GM21825 (cell line): ENCODE data around the gene THEM4.
"Not testable (repeated sequence)": the region's sequence is repeated elsewhere in the genome, so short reads cannot be mapped to it uniquely, and the experiment has no call there.

Experiments used
- ATAC-seq: cut with Tn5 transposase; IDR thresholded peaks from one replicate; pipeline ENCODE4 v1.9.1; 2021; ENCODE audit warnings: mild to moderate bottlenecking, moderate library complexity; ENCODE audit not compliant: unreplicated experiment

THEM4 gene

GRCh38 chr1:151860504-151861187, 48.7 kb downstream of the THEM4 start:
- no peak for ATAC-seq

DNA sequence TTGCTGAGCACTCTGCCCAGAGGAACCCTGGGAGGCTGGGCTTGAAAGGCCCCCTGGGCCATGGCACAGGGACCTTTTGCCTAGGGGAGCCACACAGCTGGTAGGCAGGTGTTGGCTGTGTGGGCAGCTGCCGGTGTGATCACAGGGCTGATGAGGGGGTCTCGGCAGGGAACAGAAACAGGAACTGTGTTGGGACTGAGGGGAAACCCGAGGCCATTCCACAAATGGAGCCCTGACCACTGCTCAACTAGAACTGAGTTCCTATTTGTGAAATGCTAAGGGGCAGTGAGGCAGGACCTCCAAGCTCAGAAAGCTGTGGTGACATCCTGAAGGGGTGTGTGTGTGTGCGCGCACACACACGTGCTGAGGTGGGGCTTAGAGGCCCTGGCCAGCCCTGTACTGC, 49.4 kb downstream of the THEM4 start:
- ATAC-seq = no peak

DNA sequence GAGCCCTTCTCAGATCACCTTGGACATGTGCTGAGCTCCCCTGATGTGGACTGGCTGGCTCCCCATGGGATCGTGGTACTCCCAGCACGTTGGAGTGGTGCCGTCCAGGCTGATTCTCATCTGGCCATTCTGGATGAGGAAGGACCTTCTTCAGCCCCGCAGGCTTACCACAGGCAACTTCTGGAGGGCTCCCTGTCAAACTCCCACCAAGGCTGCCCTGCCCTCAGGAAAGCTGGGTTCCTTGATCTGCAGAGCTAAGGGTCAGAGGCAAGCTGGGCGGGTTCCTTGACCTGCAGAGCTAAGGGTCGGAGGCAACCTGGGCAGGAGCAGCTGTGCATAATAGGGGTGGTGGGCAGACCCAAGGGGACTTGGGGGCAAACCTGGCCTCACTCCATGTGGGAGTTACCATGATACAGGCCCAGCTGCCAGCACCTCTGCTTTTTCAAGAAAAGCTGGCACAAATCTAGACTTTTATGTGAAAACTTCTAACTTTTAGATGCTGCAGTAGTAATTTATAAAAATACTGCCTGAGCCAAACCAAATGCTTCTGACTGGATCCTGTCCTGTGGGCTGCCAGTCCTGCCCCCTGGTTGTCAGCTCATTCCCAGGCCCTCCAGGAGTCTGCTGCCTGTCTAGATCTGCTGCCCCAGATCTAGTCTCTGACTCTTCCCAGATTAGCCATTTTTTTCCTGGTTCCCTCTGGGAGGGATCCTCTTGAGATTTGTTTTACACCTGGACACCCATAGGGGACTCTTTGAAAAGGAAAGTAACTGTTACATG, 50.2 kb downstream of the THEM4 start:
- ATAC-seq = no peak

GRCh38 chr1:151858030-151858746, 51.1 kb downstream of the THEM4 start:
- ATAC-seq = no peak

DNA sequence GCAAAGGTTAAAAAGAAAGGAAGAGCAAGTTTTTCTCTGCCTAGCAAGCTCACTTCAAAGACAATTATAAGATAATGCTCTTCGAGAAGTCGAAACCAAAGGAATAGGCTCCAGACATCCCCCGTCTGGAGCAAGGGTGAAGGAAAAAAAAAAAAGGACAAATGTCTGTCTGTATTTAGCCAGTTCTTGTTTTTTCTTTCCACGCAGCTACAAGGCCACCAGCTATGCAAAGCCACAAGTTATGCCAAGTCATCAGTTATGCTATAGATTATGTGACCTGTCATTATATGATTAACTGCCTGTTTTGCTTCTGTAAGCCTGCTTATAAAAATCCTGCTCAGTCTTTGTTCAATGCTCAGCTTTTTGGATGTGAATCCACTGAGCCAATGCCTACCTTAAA, 53.4 kb downstream of the THEM4 start:
- ATAC-seq = no peak

GRCh38 chr1:151855516-151855915, 53.8 kb downstream of the THEM4 start:
- ATAC-seq = not testable (repeated sequence)

GRCh38 chr1:151854658-151855057, 54.7 kb downstream of the THEM4 start:
- no peak for ATAC-seq

GRCh38 chr1:151853411-151853943, 55.8 kb downstream of the THEM4 start, which contains the start of gene THEM5:
THEM5 (minus strand) TSS chr1:151853712; CDS start chr1:151853565, 147 bp downstream.
- no peak for ATAC-seq

GRCh38 chr1:151852733-151853132, 56.6 kb downstream of the THEM4 start:
- no peak for ATAC-seq

GRCh38 chr1:151851886-151852285, 57.4 kb downstream of the THEM4 start:
- no peak for ATAC-seq

- no peak for ATAC-seq
Measured at GRCh38 chr1:151849871-151850270, 59.4 kb downstream of the THEM4 start.

GRCh38 chr1:151849126-151849525, 60.2 kb downstream of the THEM4 start:
- ATAC-seq = no peak

- no peak for ATAC-seq
Measured at GRCh38 chr1:151847867-151848596, 61.3 kb downstream of the THEM4 start.

DNA sequence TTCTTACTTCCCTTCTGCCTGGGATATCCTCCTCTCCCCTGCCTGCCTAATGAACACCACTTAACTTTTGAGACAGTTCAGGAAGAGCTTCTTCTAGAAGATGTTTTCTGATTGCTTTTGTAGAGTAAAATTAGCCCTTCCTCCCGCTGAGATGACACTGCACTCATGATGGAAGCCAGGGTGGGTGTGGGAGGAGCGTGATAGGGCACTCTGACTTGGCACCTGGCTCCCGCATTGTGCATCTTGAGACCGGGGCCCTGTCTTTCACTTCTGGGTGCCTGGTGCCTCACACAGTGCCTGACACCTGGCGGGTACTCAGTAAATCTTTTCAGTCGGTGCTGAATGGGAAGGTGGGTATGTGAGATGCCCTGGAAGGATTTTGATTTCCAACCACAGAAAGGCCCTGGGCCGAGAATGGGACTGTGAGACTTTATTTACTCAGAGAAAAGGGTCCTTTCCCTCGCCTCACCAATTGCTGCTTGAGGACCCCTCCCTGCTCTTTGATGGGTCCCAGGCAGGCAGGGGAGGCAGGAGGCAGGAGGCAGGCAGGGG, 62.5 kb downstream of the THEM4 start:
- ATAC-seq = no peak

DNA sequence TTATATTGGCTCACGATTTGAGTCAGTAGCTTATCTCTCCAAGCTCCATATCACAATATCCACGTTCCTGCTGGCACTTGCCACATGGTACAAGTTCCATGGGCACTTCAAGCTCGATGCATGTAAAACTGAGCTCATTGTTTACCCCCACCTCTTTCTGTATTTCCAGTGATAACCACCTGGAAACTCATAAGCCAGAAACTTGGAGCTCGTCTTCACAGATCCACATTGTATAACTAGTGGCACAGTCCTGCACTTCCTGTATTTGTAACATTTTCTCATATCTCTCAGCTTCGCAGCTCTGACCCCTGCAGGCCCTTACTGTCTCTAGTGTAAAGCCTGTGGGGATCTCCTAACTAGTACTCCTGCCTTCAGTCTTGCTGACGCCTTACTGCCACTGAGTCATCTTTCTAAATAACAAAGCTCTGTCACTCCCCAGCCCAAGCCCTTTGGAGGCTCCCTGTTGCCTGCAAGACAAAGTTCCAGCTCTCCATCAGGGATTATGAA, 63.2 kb downstream of the THEM4 start:
- no peak for ATAC-seq

DNA sequence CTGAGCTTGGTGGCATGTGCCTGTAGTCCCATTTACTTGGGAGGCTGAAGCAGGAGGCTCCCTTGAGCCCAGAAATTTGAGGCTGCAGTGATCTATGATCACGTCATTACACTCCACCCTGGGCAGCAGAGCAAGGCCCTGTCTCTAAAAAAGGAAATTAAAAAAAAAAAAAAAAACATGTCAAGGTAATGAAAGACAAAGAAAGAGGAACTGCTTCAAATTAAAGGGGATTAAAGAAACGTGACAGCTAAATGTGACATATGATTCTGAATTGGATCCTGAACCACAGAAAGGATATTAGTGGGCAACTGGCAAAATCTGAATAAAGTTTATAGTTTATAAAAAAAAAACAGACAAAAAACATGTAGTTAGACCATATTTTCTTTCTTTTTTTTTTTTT, 65.9 kb downstream of the THEM4 start:
- no peak for ATAC-seq

- ATAC-seq = no peak
Measured at GRCh38 chr1:151841141-151841540, 68.2 kb downstream of the THEM4 start.

GRCh38 chr1:151840421-151840820, 68.9 kb downstream of the THEM4 start:
- ATAC-seq = no peak

GRCh38 chr1:151839457-151840403, 69.6 kb downstream of the THEM4 start, which contains the start of gene C2CD4D:
C2CD4D (minus strand) TSS chr1:151839820; CDS start chr1:151838989, 831 bp downstream.
- ATAC-seq = peak; percentile 41
